Measurements from ENCODE around the gene PHACTR1.

Gene PHACTR1

DNA sequence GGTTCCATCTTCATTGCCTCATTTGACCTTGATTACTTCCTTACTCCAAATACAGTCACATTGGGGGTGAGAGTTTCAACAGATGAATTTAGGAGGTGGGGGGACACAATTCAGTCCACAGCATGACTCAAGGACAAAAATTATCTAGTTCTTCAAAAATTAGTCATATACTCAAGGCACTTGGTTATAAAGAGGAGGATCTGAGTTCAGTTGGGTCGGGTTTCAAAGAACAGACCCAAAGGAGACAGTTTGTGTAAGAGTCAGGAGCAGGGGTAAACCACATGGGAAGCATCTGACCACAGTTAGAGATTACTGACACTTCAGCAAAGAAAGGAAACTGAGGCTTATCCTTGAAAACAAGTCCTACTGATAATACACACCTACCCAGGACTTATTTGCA, 473.8 kb downstream of the PHACTR1 start:
- DNase-seq (ENCODE audit: low read depth): no peak
- TF ChIP-seq, protein P1, sequence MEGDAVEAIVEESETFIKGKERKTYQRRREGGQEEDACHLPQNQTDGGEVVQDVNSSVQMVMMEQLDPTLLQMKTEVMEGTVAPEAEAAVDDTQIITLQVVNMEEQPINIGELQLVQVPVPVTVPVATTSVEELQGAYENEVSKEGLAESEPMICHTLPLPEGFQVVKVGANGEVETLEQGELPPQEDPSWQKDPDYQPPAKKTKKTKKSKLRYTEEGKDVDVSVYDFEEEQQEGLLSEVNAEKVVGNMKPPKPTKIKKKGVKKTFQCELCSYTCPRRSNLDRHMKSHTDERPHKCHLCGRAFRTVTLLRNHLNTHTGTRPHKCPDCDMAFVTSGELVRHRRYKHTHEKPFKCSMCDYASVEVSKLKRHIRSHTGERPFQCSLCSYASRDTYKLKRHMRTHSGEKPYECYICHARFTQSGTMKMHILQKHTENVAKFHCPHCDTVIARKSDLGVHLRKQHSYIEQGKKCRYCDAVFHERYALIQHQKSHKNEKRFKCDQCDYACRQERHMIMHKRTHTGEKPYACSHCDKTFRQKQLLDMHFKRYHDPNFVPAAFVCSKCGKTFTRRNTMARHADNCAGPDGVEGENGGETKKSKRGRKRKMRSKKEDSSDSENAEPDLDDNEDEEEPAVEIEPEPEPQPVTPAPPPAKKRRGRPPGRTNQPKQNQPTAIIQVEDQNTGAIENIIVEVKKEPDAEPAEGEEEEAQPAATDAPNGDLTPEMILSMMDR (IDR thresholded peaks at IDR 0.05; ENCODE audit: control insufficient read depth, extremely low read depth, insufficient read depth): no peak

DNA sequence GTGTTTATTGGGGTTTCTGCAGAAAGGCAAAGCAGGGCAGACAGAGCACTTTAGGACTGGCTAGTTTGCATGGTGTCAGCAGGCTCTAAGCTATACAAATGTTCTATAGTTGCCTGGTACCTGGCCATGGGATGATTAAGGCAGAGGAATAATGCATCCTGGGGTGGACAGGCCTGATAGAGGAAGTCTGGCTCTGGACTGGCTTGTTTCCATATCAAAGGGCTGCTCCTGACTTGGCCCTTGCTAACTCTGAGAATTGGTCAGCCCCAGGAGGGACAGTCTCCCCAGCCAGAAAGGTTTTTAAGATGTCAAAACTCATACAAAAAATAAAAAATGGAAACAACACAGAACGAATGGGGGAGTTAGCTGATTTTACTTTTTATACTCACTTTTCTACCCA, 474.9 kb downstream of the PHACTR1 start:
- TF ChIP-seq, protein P1 (IDR thresholded peaks at IDR 0.05; ENCODE audit: control insufficient read depth, extremely low read depth, insufficient read depth): no peak
- no peak for DNase-seq (ENCODE audit: low read depth)

More for the DNA sequence above, 473.8 kb downstream of the PHACTR1 start:
- H3K4me3 ChIP-seq (ENCODE audit: low read depth, low read length): no peak overlapping the region

DNA sequence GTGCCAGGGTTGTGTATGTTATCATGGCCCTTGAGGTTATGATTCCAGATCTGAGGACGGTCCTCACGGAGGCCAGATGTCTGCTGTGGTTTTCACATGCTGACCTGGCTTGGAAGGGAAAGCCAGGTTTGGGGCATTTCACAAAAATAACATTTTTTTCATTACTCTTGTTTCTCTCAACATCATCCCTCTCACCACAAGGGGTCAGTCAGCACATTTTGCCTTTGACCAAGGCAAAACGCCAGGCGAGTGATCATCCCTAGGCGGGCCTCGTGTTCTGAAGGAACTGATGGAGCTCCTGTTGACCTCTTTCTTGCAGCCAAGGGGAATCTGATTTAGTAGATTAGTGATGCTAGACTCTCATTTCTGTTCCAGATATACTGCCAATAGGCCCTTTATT, 478.3 kb downstream of the PHACTR1 start:
- DNase-seq (ENCODE audit: low read depth): peak; percentile 11
- TF ChIP-seq, protein P1 (IDR thresholded peaks at IDR 0.05; ENCODE audit: control insufficient read depth, extremely low read depth, insufficient read depth): peak; percentile 57
- no peak overlapping the region for H3K4me3 ChIP-seq (ENCODE audit: low read depth, low read length)

More for the DNA sequence above, 474.9 kb downstream of the PHACTR1 start:
- no peak overlapping the region for H3K4me3 ChIP-seq (ENCODE audit: low read depth, low read length)

DNA sequence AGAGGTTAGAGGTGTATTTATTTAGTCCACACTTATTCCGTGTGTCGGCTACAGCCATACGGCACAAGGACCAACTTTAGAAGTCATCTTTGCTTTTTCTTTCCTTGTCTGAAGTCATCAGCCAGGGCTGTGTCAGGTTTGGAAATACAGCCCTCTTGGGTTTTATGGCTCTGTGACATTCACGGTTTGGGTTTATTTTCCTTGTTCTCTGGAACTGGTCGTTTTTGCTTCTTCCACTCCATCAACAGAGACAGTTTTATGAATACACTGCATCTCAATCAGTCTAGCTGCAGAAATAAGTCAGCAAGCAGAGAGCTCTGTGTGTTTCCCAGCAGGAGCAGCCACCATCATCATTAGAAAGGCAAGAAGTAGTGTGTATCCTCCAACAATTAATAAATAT, 479.2 kb downstream of the PHACTR1 start:
- no peak overlapping the region for H3K4me3 ChIP-seq (ENCODE audit: low read depth, low read length)
- no peak for DNase-seq (ENCODE audit: low read depth)
- TF ChIP-seq, protein P1 (IDR thresholded peaks at IDR 0.05; ENCODE audit: control insufficient read depth, extremely low read depth, insufficient read depth): no peak

DNA sequence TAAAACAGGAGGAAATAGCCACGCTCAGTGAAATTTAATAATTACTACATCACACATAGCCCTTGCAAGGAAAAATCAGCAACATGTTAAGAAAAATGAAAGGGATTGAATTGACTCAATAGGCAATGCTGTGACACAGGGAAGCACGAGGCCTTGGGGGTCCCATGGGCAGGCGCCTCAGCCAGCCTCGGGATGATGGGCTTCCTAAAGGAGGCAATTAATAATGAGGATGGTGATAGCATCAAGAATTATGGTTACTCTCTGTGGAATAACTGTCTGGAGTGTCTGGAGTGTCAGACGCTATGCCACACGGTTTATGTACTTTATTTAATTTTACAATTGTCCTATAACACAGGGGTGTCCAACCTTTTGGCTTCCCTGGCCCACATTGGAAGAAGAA, 481.6 kb downstream of the PHACTR1 start:
- H3K4me3 ChIP-seq (ENCODE audit: low read depth, low read length): no peak overlapping the region
- no peak for DNase-seq (ENCODE audit: low read depth)
- TF ChIP-seq, protein P1 (IDR thresholded peaks at IDR 0.05; ENCODE audit: control insufficient read depth, extremely low read depth, insufficient read depth): no peak

DNA sequence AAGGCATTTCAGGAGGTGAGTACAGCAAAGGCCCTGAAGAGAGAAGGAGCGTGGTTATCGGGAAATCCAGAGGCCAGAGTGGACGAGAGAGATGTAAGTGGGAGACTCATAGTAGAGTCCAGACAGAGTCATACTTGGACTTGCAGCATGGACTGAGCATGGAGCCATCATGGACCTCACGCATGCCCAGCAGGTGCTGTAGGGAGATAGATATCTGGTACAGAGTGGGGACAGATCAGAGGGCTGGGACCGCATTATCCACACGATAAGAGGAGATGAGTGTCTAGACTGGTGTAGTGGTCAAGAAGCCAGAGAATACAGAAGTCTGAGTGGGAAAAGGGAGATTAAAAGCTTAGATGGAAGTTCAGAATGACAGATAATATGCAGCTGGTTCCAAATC, 484.8 kb downstream of the PHACTR1 start:
- TF ChIP-seq, protein P1 (IDR thresholded peaks at IDR 0.05; ENCODE audit: control insufficient read depth, extremely low read depth, insufficient read depth): no peak
- no peak for DNase-seq (ENCODE audit: low read depth)
- H3K4me3 ChIP-seq (ENCODE audit: low read depth, low read length): no peak overlapping the region

DNA sequence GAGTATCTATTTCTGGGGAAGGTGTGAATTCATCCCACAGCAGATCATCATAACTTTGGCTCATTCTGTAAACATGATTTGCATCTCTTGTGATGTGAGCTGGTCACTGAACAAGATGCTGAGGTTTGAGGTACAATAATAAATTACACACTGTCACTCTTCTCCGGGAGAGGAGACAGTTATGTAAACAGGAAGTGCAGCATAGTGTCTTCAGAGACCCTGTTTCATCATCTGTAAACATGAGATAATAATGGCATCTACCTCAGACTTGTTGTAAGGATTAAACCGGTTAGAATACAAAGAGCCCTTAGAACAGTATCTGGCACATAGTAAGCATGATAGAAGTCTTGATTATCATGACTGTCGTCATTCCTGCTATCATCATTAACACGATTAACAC, 486.6 kb downstream of the PHACTR1 start:
- no peak overlapping the region for H3K4me3 ChIP-seq (ENCODE audit: low read depth, low read length)
- DNase-seq (ENCODE audit: low read depth): peak; percentile 10
- TF ChIP-seq, protein P1 (IDR thresholded peaks at IDR 0.05; ENCODE audit: control insufficient read depth, extremely low read depth, insufficient read depth): no peak

Data from LNCaP clone FGC (cell line).